ENCODE measurements around the gene DDR2.

- TF ChIP-seq CTCF (conservative IDR thresholded peaks at IDR 0.05; ENCODE audit: low read depth, low read length) (no peak), BHLHE40 (IDR thresholded peaks at IDR 0.05; ENCODE audit: low read depth, low read length) (no peak), POLR2A (IDR thresholded peaks at IDR 0.05; ENCODE audit: low read depth, low read length) (no peak), RFX5 (IDR thresholded peaks at IDR 0.05; ENCODE audit: low read depth, low read length) (no peak), MXI1 (IDR thresholded peaks at IDR 0.05; ENCODE audit: borderline replicate concordance, low read depth, low read length) (no peak), ELK1 (IDR thresholded peaks at IDR 0.05; ENCODE audit: borderline replicate concordance, low read depth, low read length) (no peak), RCOR1 (IDR thresholded peaks at IDR 0.05; ENCODE audit: insufficient replicate concordance, low read length) (no peak), RAD21 (IDR thresholded peaks at IDR 0.05; ENCODE audit: low read length) (no peak), FOS (IDR thresholded peaks at IDR 0.05; ENCODE audit: low read depth, low read length) (no peak), USF2 (IDR thresholded peaks at IDR 0.05; ENCODE audit: low read depth, low read length) (no peak), NFE2L2 (IDR thresholded peaks at IDR 0.05; ENCODE audit: low read depth, low read length) (no peak), MAFK (IDR thresholded peaks at IDR 0.05; ENCODE audit: low read depth, low read length) (no peak), CEBPB (IDR thresholded peaks at IDR 0.05; ENCODE audit: low read depth, low read length) (0 out of 2 replicates have a peak, but pooled peaks have one; percentile 4)
These were observed 3.2 kb downstream of the DDR2 start for GRCh38 chr1:162635418-162635817.

Measured in IMR-90 (cell line).